NAMALWA (cell line): ENCODE measurements around the gene CWC27.

Source experiments
- DNase-seq: peaks from one replicate; pipeline ENCODE4 v3.0.0-alpha.2; 2015; ENCODE audit warnings: low spot score

CWC27 gene

DNA sequence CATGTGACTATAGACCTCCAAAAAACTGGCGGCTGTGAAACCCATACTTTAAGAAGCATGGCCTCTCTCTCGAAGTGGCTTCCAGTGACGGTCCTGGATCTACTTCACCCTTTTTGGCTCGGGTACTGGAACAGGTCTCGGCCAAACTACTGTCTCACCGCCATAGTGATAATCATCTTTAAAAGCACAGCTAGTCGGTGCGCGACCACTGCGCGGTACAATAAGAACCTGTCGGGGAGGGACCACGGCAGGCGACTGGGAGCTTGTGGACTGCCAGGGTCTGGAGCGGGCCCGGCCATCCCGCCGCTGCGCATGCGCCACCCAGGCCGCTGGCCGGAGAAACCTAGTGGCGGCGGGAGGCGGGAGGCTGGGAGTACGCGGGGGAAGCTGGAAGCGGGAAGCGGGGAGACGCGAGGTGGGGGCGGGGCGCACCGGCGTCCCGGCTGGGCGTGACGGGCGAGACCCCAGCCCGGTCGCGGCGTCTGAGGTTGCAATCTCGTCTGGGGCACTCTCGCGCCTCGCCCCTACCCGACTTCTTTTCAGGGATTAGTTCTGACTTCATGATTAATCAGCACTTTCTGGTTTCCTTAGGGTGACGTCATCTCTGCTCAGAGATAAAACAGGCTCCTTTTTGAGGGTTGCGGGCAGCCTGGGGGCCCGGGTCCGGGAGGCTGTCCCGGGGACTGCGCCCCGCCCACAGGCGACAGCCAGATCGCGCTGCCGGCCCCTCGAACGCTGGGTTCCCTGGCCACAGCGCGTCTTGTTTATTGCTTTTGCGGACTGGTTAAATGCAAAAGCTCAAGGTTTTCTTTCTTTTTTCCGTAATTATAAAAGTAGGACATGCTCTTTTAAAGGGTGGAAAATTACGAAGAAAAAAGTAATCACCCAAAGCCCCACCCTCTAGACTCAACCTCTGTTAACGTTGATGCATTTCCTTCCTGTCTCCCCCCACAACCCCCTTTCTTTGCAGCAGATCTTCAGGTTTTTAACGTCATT, 266.8 kb downstream of the CWC27 start:
- peak; percentile 76 for DNase-seq

DNA sequence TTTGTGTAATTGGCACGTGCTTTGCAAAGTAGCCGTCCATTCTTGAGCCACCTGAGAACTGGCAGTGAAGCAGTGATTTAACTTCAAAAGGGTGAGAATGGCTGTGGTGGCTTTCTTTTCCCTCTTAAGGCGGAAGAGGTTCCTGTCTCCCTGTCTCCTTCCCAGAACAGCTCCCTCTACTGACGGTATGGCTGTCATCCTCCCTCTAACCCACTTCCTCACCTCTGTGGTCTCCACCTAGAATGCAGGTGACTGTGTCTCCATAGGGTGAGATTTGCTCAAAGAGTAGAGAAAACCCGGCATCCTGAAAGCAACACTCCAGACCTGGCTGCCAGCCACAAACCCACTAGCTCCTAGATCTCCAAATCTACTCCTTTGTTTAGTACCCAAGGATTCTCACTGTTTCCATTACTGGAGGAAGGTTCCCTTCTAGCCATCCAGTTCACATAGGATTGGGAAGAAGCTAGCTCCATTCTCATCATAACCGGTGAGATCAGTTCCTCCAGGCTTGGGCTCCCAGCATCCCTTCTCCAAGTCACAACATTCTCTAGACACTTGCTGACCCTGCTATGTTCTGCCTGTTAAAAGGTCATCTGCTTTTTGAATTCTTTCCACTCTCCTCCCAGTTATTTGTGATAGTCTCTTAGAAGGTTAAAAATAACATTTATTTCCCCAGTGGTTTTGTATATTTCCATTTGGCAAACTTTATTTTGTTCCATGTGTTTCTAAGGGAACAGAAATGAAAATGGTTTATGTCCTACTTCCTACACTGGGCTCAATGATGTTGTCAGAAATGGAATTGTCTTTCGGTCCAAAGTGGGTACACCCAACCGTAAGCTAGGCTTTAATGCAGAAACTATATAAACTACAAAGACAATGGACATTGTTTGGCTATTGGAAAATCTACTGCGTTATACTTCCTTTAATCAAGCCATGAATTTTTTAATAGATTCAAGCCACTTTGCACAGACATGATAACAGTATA, 269.4 kb downstream of the CWC27 start:
- no peak for DNase-seq

DNA sequence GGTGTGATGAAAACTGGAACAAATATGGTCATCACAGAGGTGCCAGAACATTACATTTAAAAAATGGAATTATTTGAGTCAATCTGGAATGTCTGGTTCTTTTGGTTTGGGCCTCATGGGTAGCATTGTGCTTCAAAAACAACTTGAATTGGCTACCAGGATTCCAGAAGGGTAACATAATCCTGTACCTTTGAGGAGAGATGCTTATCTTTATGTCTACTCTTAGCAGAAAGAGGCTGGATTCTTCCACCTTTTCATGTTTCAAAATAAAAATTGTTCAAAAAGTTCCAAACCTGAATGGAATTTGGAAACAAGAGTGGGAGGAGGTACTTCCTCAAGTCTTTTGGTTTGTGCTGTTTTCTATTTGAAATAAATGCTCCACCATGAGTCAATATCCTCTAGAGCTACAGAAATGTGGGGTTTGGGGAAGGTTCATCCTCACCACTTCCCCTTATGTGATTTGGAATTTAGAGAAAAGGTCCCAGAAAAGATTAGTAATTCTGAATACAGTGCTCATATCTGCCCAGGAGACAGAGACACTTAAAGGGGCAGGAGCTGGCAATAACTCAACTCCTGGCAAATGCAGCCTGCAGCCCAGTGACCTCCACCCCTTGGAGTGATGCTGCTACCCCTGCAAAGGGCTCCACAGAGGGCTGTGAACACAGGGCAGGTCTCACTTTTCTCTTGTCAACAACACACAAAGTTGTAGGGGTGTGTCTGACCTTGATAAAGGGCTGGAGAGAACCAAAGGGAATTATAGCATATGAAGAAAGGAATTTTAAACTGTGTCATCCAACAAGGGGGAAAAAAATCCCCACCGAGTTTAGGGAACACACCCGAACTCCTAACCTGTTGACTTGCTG, 272.8 kb downstream of the CWC27 start:
- DNase-seq = no peak

DNA sequence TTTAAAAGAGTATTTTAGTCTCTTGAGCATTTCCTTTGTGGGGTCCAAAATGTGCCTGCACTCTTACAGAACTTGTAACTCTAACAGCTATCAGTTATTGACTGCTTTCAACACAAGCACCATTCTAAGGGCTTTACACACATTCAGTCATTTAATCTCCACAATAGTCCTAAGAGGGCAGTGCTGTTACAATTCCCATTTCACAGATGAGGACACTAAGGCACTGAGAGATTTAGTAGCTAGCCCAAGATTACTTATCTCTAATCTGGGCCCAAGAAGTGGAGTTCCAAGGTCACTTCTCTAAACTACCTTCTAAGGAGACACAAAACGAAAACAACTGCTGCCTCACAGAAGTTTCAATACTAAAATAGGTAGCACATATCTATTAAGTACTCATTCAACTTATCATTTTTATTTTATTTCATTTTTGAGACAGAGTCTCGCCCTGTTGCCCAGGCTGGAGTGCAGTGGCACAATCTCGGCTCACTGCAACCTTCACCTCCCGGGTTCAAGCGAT, 275.2 kb downstream of the CWC27 start:
- no peak for DNase-seq

DNA sequence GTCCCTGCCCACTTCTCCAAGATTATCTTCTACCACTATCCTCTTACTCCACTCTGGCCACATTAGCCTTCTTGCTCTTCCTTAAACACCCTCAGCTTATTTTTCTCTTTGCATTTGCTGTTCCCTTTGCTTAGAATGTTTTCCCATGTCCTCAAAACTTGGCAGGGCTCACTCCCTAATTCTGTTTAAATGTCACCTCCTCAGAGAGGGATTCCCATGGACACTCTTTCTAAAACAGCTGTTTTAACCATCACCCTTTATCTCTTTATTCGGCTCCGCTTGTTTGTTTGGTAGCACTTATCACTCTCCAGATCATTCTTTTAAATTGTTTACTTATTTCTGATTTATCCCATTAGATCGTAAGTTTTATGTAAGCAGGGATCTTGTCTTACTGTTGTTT, 278.5 kb downstream of the CWC27 start:
- DNase-seq = no peak

DNA sequence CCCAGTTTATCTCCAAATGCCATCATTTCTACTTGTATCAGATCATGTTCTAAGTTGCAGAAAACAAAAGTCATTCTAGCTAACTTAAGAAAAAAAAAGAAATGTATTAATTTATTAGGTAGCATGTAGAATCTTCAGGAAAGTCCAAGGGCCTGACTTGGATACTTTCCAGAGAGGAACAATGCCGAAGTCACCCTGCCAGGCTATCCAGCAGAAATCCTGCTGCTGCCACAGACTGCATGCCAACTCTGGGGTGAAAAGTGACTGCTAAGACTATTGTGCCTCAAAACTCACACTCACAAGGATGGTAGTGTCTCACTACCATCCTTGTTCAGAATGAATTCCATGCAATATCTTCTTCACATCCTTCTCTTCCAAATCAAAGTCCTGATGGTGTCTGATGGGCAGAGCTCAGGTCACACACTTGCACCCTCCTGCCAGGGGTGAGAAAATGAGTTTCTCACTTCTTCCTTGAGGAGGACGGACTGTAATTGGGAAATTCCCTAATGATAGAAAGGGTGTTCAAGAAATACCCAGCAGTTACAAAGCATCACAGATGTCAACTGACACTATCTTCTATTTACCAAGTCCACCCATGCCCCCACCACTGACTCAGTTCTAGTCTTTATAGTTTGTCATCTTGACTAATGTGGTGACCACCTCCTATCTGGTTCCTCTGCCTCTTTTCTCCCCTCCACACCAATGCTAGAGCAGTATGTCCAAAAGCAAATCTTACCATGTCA, 279.4 kb downstream of the CWC27 start:
- no peak for DNase-seq

DNA sequence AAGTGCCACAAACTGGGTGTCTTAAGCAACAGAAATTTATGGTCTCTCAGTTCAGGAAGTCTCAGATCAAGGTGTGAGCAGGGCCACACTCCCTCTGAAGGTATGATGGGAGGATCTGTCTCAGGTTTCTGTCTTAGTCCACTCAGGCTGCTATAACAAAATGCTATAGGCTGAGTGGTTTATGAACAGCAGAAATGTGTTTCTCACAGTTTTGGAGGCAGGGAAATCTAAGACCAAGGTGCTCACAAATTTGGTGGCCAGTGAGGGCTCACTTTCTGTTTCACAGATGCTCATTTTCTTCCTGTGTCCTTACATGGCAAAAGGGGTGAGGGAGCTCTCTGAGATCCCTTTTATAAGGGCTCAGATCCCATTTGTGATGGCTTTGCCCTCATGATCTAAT, 281.4 kb downstream of the CWC27 start:
- DNase-seq = no peak

DNA sequence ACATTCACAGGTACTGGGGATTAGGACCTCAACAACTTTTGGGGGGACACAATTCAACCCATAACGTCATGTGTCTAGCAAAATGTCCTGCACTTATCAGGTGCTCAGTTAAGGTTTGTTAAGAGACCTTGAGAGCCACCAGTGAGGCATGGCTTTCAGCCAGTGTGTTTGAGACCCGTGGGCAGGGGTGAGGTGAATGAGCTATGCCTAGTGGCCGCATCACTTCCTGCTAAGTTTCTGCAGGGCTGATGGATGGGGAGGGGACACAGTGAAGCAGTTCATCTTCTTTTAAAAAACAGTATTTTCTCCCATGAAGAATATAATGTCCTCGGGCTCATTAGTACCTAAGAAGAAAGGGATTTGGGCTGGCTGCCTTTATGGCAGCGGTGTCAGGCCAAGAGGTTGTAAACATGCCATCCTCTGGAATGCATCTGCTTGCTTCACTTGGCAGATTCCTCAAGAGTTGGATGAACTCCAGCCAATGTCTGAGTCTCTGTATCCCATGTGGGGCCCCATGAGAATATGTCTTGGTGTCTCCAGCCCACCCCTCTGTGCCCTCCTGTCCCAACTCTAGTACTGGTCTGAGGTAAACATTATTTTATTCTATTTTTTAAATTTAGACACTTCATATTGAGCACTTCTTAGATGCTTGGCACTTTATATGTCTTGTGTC, 282.2 kb downstream of the CWC27 start:
- no peak for DNase-seq

DNA sequence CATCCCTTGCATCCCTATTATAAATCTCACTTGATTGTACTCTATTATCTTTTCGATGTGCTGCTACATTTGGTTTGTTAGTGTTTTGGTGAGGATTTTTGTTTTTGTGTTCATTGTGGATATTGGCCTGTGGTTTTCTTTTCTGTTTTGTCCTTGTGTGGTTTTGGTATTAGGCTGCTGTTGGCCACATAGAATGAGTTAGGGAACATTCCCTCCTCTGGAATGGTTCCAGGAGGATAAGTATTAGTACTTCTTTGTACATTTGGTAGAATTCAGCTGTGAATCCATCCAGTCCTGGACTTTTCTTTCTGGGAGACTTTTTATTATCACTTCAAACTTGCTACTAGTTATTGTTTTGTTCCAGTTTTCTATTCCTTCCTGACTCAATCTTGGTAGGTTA, 287.2 kb downstream of the CWC27 start:
- no peak for DNase-seq

DNA sequence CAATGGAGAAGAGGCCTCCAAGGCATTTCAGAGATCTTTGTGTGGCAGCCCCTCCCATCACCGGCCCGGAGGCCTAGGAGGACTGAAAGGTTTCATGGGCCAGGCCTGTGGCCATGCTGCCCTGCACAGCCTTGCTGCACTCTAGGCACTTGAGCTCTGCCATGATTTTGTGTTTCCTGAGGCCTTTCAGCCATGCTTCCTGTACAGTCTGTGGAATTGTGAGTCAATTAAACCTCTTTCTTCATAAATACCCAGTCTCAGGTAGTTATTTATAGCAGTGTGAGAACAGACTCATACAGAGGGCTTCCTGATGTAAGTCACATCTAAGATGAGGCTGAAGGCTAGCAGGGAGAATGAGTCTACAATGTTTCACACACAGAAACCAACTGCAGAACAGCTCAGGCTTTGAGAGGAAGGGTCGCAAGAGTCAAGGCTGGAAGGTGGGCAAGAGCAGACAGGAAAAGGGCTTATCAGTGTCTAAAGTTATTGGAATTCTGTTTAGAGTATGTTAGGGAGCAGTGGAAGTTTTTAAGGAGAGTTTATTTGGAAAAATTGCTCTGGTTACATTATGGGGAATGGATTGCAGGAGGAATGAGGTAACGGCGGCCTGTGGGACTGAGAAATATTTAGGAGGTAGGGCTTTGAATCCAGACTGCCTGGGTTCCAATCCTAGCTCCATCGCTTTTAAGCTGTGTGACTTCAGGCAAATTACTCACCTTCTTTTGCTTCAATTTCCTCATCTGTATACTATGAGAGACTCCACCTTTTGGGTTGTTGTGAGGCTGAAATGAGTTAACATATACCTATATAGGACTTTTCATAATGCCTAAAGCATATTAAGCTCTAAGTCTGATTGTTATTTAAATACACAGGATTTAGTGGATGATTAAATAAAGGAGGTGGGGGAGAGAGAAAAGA, 291.2 kb downstream of the CWC27 start:
- DNase-seq = no peak

DNA sequence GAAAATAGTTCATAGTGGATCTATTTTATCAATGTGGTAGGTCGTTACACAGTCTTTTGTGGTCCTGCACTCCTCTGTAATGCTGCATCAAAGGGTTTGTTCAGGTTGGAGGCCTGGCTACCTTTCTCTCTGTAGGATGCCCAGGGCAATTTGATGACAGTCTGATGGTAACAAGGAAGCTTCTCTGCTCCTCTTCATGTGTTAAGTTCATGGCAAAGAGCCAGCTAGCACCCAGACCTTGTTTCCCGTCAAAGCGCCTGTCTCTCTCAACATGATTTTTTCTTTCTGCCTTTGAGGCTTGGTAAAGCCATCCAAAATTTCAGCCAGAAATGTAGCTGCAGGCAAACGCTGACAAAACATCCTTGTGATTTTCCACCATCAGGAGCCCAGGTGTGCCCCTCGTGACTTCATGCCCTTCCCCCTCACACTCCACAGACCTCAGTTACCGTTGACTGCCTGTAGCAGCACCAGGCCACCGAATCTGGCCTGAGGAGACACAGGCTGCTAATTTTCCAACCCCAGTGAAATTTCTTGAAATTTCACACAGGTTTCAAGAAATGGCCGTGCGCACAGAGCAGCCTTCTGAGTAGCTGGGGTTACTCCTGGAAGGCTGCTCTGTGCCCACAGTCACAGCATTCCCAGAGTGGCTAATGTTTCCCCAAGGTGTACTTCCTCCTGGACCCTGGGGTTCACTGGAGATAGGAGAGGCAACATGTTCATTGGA, 292.7 kb downstream of the CWC27 start:
- DNase-seq = peak; percentile 84

DNA sequence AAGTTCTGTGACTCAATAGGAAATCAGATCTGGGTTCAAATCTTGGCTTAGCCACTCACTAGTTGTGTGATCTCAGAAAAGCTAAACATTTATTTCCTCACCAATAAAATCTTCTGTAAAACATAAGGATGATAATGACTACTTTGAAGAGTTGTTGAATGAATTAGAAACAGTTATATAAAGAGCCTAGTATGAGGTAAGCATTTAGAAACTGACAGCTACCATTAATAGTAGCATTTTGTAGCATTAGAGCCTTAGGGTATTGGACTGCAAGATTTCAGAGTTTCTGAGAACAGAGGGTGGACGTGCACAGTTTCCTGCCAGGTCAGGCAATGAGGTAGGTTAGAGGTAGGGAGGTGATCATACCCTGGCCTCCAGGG, 293.2 kb downstream of the CWC27 start:
- DNase-seq = no peak

DNA sequence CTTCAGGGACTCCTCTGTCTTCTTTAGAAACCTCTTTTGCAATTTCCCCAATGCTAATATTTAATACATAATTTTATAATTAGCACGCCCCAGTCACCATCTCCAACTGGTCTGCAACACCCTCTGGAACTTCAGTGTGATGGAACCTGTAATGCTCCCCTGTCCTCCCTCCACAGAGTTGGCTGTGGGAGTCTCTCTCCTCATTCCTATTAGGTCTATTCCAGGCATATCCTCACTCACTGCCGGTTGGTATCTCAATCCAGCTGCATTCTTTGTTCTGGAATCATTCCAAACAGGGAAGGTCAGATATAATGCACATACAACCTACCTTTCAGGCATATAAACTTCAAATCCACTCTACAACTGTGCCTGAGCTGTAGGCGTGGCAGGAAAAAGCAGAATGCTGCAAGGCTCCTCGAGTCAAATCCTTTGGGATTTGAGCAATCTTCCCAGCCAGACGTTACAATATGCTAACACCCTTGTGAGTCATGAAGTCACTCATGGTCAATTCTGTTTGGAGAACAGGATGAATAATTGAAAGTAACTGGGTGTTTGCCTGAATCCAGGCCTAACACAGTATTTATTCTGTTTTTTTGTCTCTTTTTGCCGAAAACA, 293.8 kb downstream of the CWC27 start:
- no peak for DNase-seq

DNA sequence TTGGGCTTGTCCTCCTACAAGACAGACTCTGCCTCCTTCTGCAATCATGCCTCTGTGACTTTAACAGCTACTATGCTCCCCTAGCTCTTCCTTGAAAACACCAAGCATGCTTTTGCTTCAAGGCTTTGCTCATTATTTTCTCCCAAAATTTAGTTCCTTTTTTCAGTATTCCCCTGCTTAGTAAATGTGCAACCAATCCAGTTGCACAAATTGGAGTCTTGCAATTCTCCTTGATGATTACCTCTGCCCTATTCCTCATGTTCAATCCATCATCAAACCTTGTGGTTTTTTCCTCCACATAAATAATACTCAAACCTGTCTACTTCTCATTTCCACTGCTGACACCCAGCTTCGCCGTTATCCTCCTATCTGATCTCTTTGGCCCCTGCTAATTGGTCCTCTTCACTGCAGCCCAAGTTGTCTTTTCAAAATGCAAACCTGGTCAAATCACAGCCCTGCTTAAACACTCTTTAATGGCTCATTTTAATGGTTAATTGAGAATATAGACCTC, 296.3 kb downstream of the CWC27 start:
- DNase-seq = no peak

DNA sequence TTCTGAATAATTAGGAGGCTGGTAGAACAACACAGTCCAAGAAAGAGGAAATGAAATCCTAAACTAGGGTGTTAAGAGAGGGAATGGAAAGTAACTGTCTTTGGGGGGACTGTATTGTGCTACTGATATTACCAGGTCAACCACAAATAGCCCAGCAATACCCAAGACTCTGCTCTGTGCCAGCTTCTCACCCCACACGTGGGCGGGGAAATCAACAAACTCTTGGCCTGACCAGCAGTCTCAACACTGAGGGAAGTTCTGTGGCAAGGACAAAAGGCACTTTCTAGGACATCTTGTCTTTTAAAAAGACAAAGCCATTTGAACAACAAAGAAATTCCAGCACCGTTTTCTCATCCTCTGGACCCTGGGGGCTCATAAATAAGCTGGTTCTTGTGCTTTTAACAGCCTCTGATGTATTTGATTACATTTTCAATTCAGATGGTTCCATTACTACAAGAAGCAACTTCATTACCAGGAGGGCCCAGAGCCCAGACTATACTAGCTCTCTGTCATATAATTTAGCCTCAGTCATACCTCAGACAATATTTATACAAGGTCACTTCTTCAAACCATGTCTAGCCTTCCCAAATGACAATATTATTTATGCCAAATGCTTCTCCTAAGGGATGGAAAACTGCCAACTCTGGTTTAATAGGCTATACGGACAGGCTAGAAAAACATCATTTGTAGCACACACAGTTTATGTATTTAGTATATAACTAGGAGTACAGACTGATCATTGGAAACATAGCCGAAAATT, 297.8 kb downstream of the CWC27 start:
- DNase-seq = no peak

DNA sequence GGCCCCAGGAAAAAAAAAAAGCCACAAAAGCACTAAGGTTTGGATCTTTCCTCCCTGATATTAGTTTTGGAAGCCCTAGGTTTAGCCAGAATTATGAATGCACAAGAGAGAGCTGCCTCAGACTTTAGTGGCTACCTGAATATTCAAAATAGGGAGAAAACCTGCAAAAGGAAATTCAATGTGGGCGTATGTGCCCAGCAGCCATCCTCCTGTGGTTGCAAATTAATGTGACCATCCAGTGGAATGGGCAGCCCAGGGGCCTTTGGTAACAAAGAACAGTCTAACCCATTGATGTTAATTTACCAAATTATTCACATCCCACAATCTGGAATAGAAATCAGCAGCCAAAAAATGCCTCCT, 298.4 kb downstream of the CWC27 start:
- DNase-seq = no peak
